Heart right ventricle (tissue), 16 donors: ENCODE data around the gene PAQR9. TPM values are rescaled to one million over a fixed set of nuclear protein-coding genes. Genes with fewer than 3 reads are reported as not detected.
A peak's percentile ranks its signal among the peaks of the same experiment; 100 is the strongest.

Experiments used
- ATAC-seq, 8 donors: fragments of 200-7000 bp; cut with Tn5 transposase; one replicate each; pipeline ENCODE4 v1.9.1; 2020; ENCODE audit warnings: mild to moderate bottlenecking in 8 of 8, moderate library complexity in 8 of 8, moderate number of reproducible peaks in 1 of 8
- DNase-seq, 2 donors: peaks; one replicate each; pipeline ENCODE4 v3.0.0-alpha.2; 2020
- H3K27ac ChIP-seq, 10 donors: fragments of 200-600 bp; sonication (generic) in 2 of 10; one replicate each; pipeline versions ENCODE4 v1.5.0 to v1.8.0; 2020 to 2022; ENCODE audit warnings: mild to moderate bottlenecking in 3 of 10
- H3K27me3 ChIP-seq, 7 donors: fragments of 200-600 bp; one replicate each; pipeline ENCODE4 v1.8.0; 2021 to 2022; ENCODE audit warnings: mild to moderate bottlenecking in 2 of 7
- H3K36me3 ChIP-seq, 9 donors: fragments of 200-600 bp; sonication (generic) in 1 of 9; one replicate each; pipeline versions ENCODE4 v1.5.0 to v1.8.0; 2020 to 2022; ENCODE audit warnings: mild to moderate bottlenecking in 2 of 9
- H3K4me1 ChIP-seq, 9 donors: fragments of 200-600 bp; sonication (generic) in 1 of 9; one replicate each; pipeline versions ENCODE4 v1.5.0 to v1.8.0; 2020 to 2022; ENCODE audit warnings: mild to moderate bottlenecking in 4 of 9
- H3K4me3 ChIP-seq, 10 donors: fragments of 200-600 bp; sonication (generic) in 2 of 10; one replicate each; pipeline versions ENCODE4 v1.5.0 to v1.8.0; 2020 to 2022; ENCODE audit warnings: mild to moderate bottlenecking in 7 of 10, moderate library complexity in 2 of 10
- H3K9me3 ChIP-seq, 11 donors: fragments of 200-600 bp in 10 of 11; sonication (generic) in 2 of 11; one replicate each; pipeline versions ENCODE4 v1.5.0 to v1.8.0; 2013 to 2022; ENCODE audit warnings: mild to moderate bottlenecking in 2 of 11, control low read depth in 1 of 11, moderate library complexity in 1 of 11
- WGBS, 2 donors: extraction: QIAGEN DNeasy Blood & Tissue Kit; methylation state at CpG; one replicate each; pipeline ENCODE4 v1.1.7; 2013; ENCODE audit warnings: inconsistent platforms in 1 of 2; 5-methylcytosine and 5-hydroxymethylcytosine counted together
- intact Hi-C, 10 donors: fragments of 100-400 bp; cut with DNase I; formaldehyde crosslinking; loops; one replicate each; pipeline versions ENCODE4 v1.11.1 to v1.14.2; 2022
- polyA plus RNA-seq, 2 donors: library from polyadenylated mRNA; stranded (reverse); fragments of 200-250 nt; gene quantifications; one replicate each; pipeline ENCODE4 v1.2.3, GENCODE V29; 2013
- total RNA-seq, 10 donors: library from RNA; stranded (reverse); fragmentation: NEBNext Ultra II Directional in 3 of 10; extraction: Animal tissue kit (Norgen Biotek cat#: 25700) in 3 of 10; gene quantifications; one replicate each; pipeline versions ENCODE4 v1.2.1 to v1.2.4, GENCODE V29; 2021 to 2023
- TF ChIP-seq, protein P1 (sequence below), 9 donors: fragments of 200-600 bp; sonication (generic) in 2 of 9; IDR thresholded peaks; one replicate each; pipeline versions ENCODE4 v1.5.0 to v1.8.0; 2021 to 2022; ENCODE audit warnings: antibody characterized with exemption in 9 of 9, mild to moderate bottlenecking in 5 of 9, moderate library complexity in 1 of 9
- donor health status: Arrhythmogenic right ventricular cardiomyopathy.
- donor health status: ischemic (EF 13 %, LVEDD 7.1; RV severe dilation, severe dysfunction).
- donor health status: healthy with polysubstance abuse.
- donor health status: DM: no; HTN: yes; CAD: no.
- donor health status: DM: no; HTN: no; CAD: no.
- donor health status: ischemic (EF 25% LVEDD 6.9; RV normal size, moderate dysfunction).
- donor health status: ischemic (EF 25% LVEDD 5.7; RV mildly dilated, moderate dysfunction).
- donor health status: healthy.
- donor health status: DM: yes; HTN: yes; CAD: no.
- donor health status: Ischemic cardiomyopathy.
- donor health status: ischemic (EF 35%, LVEDD 5.7; RV mildly dilated, moderate dysfunction).
- donor health status: nonischemic (EF 11% LVEDD 7.7; RV severe dilation, severe dysfunction).
- donor health status: DM: yes; HTN: yes; CAD: no.
- donor health status: PGD.
- donor health status: ischemic (EF 29% LVEDD 5.4; RV normal size, mild dysfunction).
- donor health status: nonischemic (EF 23%, LVEDD 6.1; RV moderate dilation, normal function).

The PAQR9 gene
- total and polyA plus RNA-seq, 12 donors = 3.9 to 18.4 (median 14.7) TPM

DNA sequence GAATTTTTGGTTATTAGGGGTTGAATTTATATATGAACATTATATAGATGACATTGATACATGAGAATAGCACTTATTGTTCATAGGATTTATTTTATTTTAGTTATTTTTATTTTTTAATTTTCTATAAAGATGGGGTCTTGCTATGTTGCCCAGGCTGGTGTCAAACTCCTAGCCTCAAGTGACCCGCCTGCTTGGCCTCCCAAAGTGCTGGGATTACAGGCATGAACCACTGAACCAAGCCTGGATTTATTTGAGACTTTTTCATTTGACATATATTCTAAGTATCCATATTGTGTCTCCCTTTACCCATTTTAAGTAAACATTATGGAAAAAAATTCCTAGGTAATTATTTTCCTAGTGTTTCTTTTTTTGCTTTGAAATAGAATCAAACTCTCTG lies 12.5 kb downstream of the PAQR9 start:
- Histone ChIP-seq H3K27ac (no peak overlapping the region), H3K9me3 (no peaks in the 10 kb centered on the region), H3K4me1 (peaks cover 0 to 13% (median 0%) of the 10 kb centered on the region in 9 donors), H3K27me3 (peaks cover 0 to 26% (median 12%) of the 10 kb centered on the region in 7 donors), H3K36me3 (no peaks in the 10 kb centered on the region), H3K4me3 (no peak overlapping the region)
- ATAC-seq (no peak), DNase-seq (no peak)
- intact Hi-C loops = no loop called here
- 83 to 87% methylated on average over 1 of the region's 1 CpG for WGBS, 2 donors
- TF ChIP-seq, protein P1, sequence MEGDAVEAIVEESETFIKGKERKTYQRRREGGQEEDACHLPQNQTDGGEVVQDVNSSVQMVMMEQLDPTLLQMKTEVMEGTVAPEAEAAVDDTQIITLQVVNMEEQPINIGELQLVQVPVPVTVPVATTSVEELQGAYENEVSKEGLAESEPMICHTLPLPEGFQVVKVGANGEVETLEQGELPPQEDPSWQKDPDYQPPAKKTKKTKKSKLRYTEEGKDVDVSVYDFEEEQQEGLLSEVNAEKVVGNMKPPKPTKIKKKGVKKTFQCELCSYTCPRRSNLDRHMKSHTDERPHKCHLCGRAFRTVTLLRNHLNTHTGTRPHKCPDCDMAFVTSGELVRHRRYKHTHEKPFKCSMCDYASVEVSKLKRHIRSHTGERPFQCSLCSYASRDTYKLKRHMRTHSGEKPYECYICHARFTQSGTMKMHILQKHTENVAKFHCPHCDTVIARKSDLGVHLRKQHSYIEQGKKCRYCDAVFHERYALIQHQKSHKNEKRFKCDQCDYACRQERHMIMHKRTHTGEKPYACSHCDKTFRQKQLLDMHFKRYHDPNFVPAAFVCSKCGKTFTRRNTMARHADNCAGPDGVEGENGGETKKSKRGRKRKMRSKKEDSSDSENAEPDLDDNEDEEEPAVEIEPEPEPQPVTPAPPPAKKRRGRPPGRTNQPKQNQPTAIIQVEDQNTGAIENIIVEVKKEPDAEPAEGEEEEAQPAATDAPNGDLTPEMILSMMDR (IDR thresholded peaks at IDR 0.05) = no peak

DNA sequence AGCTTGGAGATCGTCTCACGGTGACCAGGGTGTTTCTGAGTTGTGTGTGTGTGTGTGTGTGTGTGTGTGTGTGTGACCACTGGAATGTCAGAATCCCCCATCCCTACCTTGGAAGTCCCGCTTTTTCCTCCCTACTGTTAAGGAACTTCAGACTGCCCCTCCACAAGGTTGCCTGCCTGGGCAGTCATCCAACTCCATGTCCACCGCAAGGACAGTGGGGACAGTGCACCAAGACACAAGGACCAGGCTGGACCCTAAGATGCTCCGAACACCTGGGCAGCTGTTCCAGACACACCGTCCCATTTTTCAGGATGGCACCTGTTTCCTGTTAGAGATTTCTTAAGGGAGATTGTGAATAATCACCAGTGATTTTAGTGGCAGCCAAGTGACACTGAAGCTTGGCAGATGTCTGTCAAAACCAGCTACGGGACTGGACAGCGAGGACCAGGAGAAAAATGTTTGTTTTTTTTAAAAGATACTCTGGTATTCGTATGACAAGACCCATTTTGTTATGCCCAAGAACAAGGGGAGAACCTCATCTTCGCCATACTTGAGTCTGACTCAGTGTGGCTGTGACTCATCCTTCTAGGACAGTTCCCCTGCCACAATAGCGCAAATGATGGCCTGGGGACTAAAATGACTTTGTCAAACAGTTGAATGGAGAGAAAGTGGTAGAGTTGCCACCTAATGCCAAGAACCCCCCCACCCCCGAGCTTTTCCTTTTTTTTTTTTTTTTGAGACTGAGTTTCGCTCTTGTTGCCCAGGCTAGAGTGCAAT lies 15.5 kb downstream of the PAQR9 start:
- Histone ChIP-seq H3K27me3 (peaks cover 0 to 27% (median 12%) of the 10 kb centered on the region in 7 donors), H3K4me3 (peak overlapping the region in 8 of 10 donors; percentile 14 to 45 (median 36)), H3K36me3 (no peaks in the 10 kb centered on the region), H3K4me1 (peaks cover 0 to 12% (median 0%) of the 10 kb centered on the region in 9 donors), H3K27ac (no peak overlapping the region), H3K9me3 (no peaks in the 10 kb centered on the region)
- intact Hi-C loops = no loop called here
- peak in 5 of 8 donors; percentile 31 to 64 (median 39) for ATAC-seq
- DNase-seq = no peak
- 61% methylated on average over 13 of the region's 13 CpGs for WGBS, 2 donors
- TF ChIP-seq, protein P1 (IDR thresholded peaks at IDR 0.05) = no peak

DNA sequence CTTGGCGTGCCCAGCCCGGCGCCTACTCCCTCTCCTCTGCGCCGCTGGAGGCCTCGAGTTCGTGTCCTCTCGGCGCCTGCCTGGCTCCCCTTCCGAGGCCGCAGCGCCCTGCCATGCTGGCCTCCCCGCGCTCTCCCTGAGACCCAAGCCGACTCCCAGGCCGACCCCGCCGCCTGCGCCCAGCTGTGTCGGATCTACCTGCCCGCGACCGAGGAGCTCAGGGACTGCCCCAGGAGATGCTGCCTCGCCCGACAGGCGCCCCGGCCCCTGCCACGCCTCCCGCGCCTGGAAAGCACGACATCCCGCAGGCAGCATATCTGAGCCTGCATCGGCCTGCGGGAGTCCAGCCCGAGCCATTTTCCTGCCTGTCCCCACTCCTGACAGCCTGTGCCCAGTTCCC lies 16.1 kb downstream of the PAQR9 start:
- DNase-seq = peak in 1 of 2 donors; percentile 18
- Histone ChIP-seq H3K27ac (no peak overlapping the region), H3K4me3 (peak overlapping the region in 9 of 10 donors; percentile 14 to 45 (median 36)), H3K27me3 (peaks cover 0 to 27% (median 12%) of the 10 kb centered on the region in 7 donors), H3K4me1 (peaks cover 0 to 12% (median 0%) of the 10 kb centered on the region in 9 donors), H3K9me3 (no peaks in the 10 kb centered on the region), H3K36me3 (no peaks in the 10 kb centered on the region)
- peak; percentile 23 to 50 (median 32) for ATAC-seq
- 13 to 15% methylated on average over 35 of the region's 35 CpGs for WGBS, 2 donors
- TF ChIP-seq, protein P1 (IDR thresholded peaks at IDR 0.05) = no peak
- intact Hi-C loops = no loop called here

DNA sequence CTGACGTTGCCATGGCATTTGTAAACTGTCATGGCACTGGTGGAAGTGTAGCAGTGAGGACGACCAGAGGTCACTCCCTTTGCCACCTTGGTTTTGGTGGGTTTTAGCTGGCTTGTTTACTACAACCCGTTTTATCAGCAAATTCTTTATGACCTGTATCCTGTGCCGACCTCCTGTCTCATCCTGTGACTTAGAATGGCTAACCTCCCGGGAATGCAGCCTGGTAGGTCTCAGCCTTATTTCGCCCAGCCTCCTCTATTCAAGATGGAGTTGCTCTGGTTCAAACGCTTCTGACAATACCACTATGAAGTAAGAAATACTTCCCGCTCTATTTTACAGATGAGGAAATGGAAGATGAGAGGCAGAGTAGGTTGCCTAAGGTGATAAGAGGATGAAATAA lies 16.6 kb downstream of the PAQR9 start:
- intact Hi-C loops = no loop called here
- Histone ChIP-seq H3K27me3 (peaks cover 0 to 27% (median 12%) of the 10 kb centered on the region in 7 donors), H3K4me3 (peak overlapping the region in 3 of 10 donors; percentile 36 to 45 (median 40)), H3K36me3 (no peaks in the 10 kb centered on the region), H3K9me3 (no peaks in the 10 kb centered on the region), H3K27ac (no peak overlapping the region), H3K4me1 (peaks cover 0 to 12% (median 0%) of the 10 kb centered on the region in 9 donors)
- DNase-seq = no peak
- WGBS, 2 donors = 64 to 73% methylated on average over 8 of the region's 8 CpGs
- TF ChIP-seq, protein P1 (IDR thresholded peaks at IDR 0.05) = no peak
- no peak for ATAC-seq
